Colonic mucosa (tissue), 4 donors: Measurements from ENCODE around the gene PRICKLE2. TPM values are rescaled to one million over a fixed set of nuclear protein-coding genes. Genes with fewer than 3 reads are reported as not detected.
A peak's percentile ranks its signal among the peaks of the same experiment; 100 is the strongest.

Source experiments
- DNase-seq: peaks from one replicate; pipeline ENCODE4 v3.0.0-alpha.2; 2020
- H3K27ac ChIP-seq: fragments of 200-600 bp; one replicate; pipeline ENCODE4 v1.8.0; 2021
- H3K27me3 ChIP-seq: fragments of 200-600 bp; one replicate; pipeline ENCODE4 v1.8.0; 2021
- H3K36me3 ChIP-seq: fragments of 200-600 bp; one replicate; pipeline ENCODE4 v1.8.0; 2021
- H3K4me1 ChIP-seq: fragments of 200-600 bp; one replicate; pipeline ENCODE4 v1.8.0; 2021; ENCODE audit warnings: mild to moderate bottlenecking
- H3K4me3 ChIP-seq: fragments of 200-600 bp; one replicate; pipeline ENCODE4 v1.8.0; 2021
- H3K9ac ChIP-seq, 2 donors: one replicate each; pipeline ENCODE4 v1.7.0; 2013; ENCODE audit warnings: control low read depth in 2 of 2, low read depth in 2 of 2, low read length in 2 of 2
- H3K9me3 ChIP-seq: fragments of 200-600 bp; one replicate; pipeline ENCODE4 v1.8.0; 2021
- CTCF ChIP-seq: fragments of 200-600 bp; IDR thresholded peaks from one replicate; pipeline ENCODE4 v1.8.0; 2022; ENCODE audit warnings: antibody characterized with exemption, mild to moderate bottlenecking
- intact Hi-C: fragments of 100-400 bp; cut with DNase I; formaldehyde crosslinking; loops from one replicate; pipeline ENCODE4 v1.14.1; 2022
- total RNA-seq, 2 donors: library from RNA; stranded (reverse); fragmentation: NEBNext Ultra II Directional in 1 of 2; extraction: Animal tissue kit (Norgen Biotek cat#: 25700) in 1 of 2; gene quantifications; one replicate each; pipeline ENCODE4 v1.2.1, GENCODE V29; 2021
- donor health status: healthy.
- donor health status: DM: no; HTN: no; CAD: no.
- donor health status: DM: no; HTN: no; CAD: no.

The PRICKLE2 gene
- total RNA-seq, 2 donors from 2014 or later: 4.4 to 7.6 TPM

- no peak for DNase-seq
- Histone ChIP-seq H3K9me3 (no peaks in the 10 kb centered on the region), H3K4me3 (no peak overlapping the region), H3K9ac (no peak overlapping the region), H3K4me1 (no peaks in the 10 kb centered on the region), H3K27me3 (no peaks in the 10 kb centered on the region), H3K36me3 (no peaks in the 10 kb centered on the region), H3K27ac (peak overlapping the region; percentile 24)
- no peak for TF ChIP-seq CTCF
- intact Hi-C loops: no loop called here
These were observed 4.9 kb downstream of the PRICKLE2 start for GRCh38 chr3:64220161-64220914.

- intact Hi-C loops: no loop called here
- Histone ChIP-seq H3K9ac (no peak overlapping the region), H3K4me1 (no peaks in the 10 kb centered on the region)
These were observed 6.5 kb downstream of the PRICKLE2 start for GRCh38 chr3:64218746-64219145.

GRCh38 chr3:64218329-64218728 lies 6.9 kb downstream of the PRICKLE2 start:
- no peak overlapping the region for H3K27ac ChIP-seq
- no peaks in the 10 kb centered on the region for H3K9me3 ChIP-seq
- H3K4me1 ChIP-seq: no peaks in the 10 kb centered on the region
- no peaks in the 10 kb centered on the region for H3K36me3 ChIP-seq
- no peak for TF ChIP-seq CTCF
- intact Hi-C loops: no loop called here
- no peak overlapping the region for H3K4me3 ChIP-seq
- no peak for DNase-seq
- H3K9ac ChIP-seq: no peak overlapping the region
- no peaks in the 10 kb centered on the region for H3K27me3 ChIP-seq

More at GRCh38 chr3:64218746-64219145, 6.5 kb downstream of the PRICKLE2 start:
- no peaks in the 10 kb centered on the region for H3K9me3 ChIP-seq
- H3K27me3 ChIP-seq: no peaks in the 10 kb centered on the region
- no peak overlapping the region for H3K4me3 ChIP-seq
- no peaks in the 10 kb centered on the region for H3K36me3 ChIP-seq
- DNase-seq: no peak
- TF ChIP-seq CTCF: no peak
- no peak overlapping the region for H3K27ac ChIP-seq

- no peaks in the 10 kb centered on the region for H3K36me3 ChIP-seq
- no peaks in the 10 kb centered on the region for H3K4me1 ChIP-seq
- no peak overlapping the region for H3K4me3 ChIP-seq
- no peaks in the 10 kb centered on the region for H3K27me3 ChIP-seq
- TF ChIP-seq CTCF: no peak
- no peak for DNase-seq
- no peak overlapping the region for H3K9ac ChIP-seq
- intact Hi-C loops: no loop called here
- no peak overlapping the region for H3K27ac ChIP-seq
- H3K9me3 ChIP-seq: no peaks in the 10 kb centered on the region
These were observed 8.8 kb downstream of the PRICKLE2 start for GRCh38 chr3:64216274-64217147.

- Histone ChIP-seq H3K9me3 (no peaks in the 10 kb centered on the region), H3K36me3 (no peaks in the 10 kb centered on the region), H3K27me3 (no peaks in the 10 kb centered on the region), H3K27ac (no peak overlapping the region), H3K4me3 (no peak overlapping the region), H3K4me1 (no peaks in the 10 kb centered on the region), H3K9ac (no peak overlapping the region)
- intact Hi-C loops: no loop called here
- no peak for TF ChIP-seq CTCF
- no peak for DNase-seq
These were observed 9.7 kb downstream of the PRICKLE2 start for GRCh38 chr3:64215559-64215958.
